EH (cell line): ENCODE results near the gene PRSS48.
"Not testable (repeated sequence)": the region's sequence is repeated elsewhere in the genome, so short reads cannot be mapped to it uniquely, and the experiment has no call there.

ENCODE experiments used
- DNase-seq: peaks from one replicate; pipeline ENCODE4 v3.0.0-alpha.2; 2015; ENCODE audit warnings: low read depth

Gene PRSS48

GRCh38 chr4:151263455-151263854 lies 13.5 kb upstream of the PRSS48 start:
- DNase-seq, result no peak

DNA sequence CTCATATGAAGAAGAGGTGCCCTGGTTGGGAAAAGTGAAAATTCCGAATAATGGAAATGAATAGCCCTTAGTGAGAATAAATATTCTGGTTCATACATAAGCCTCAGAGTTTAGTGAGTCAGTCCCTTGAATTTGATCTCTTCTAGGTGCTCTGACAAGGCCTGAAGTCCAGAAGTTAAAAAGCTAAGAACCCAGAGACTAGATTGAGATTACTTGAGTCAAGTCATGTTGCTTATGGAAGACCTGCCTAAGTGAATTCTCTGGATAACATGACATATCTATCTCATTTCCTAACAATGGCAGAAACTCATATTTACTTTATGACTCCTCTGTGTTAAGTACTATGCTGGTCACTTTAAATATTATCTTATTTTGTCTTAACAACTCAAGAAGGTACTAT lies 10.5 kb upstream of the PRSS48 start:
- peak; percentile 32 for DNase-seq

- no peak for DNase-seq
Observed at GRCh38 chr4:151267104-151267503, 9.9 kb upstream of the PRSS48 start.

DNA sequence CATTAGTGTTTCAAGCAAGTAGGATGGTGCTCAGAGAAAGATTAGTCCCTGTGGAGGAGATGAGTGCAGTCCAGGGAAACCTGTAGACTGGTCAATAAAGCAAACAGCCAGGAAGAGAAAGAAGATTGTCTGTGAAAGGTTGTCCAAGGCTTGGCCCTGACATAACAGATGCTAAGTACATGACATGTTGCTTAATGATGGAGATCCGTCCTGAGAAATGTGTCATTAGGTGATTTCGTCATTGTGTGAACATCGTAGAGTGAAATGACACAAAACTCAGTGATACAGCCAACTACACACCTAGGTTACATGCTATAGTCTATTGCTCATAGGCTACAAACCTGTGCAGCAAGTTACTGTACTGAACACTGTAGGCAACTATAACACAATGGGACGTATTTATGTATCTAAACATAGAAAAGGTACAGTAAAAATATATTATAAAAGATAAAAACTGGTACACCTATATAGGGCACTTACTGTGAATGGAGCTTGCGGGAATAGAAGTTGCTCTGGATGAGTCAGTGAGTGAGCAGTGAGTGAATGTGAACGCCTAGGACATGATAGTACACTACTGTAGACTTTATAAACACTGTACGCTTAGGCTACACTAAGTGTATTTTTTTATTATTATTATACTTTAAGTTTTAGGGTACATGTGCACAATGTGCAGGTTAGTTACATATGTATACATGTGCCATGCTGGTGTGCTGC lies 9.0 kb upstream of the PRSS48 start:
- no peak for DNase-seq

DNA sequence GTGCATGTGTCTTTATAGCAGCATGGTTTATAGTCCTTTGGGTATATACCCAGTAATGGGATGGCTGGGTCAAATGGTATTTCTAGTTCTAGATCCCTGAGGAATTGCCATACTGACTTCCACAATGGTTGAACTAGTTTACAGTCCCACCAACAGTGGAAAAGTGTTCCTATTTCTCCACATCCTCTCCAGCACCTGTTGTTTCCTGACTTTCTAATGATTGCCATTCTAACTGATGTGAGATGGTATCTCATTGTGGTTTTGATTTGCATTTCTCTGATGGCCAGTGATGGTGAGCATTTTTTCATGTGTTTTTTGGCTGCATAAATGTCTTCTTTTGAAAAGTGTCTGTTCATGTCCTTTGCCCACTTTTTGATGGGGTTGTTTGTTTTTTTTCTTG lies 8.1 kb upstream of the PRSS48 start:
- not testable (repeated sequence) for DNase-seq

DNA sequence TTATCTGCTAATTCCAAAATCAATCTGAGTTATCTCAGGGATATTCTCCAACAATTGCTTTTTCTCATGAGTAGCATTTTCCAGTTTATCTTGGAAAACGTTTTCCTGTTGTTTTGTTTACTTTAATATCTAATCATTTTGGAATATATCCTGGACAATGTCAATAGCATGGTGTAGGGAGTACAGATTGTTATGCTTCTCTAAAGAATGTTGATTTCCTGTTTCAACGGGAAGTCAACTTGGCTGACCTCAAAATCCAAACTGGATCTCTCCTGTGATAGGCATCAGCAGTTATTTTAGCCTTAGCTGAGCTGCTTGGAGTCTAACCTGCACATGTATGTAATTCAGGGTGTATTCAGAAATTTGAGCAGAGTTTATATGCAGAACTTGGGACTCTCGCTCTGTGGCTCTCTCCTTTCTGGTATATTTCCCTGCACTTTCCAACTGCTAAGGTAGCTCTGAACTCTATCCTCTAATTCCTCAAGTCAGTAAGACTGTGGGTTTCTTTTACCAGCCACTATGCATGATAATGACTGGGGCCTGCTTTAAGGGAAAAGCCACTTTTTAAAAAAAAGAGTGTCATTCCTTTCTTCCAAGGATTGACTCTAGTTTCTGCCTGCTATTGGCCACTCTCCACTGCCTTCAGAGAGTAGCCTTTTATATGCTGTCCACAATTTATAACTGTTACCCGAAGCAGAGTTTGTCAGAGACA lies 7.7 kb downstream of the PRSS48 start:
- no peak for DNase-seq

GRCh38 chr4:151287409-151287808 lies 10.4 kb downstream of the PRSS48 start:
- peak; percentile 34 for DNase-seq

DNA sequence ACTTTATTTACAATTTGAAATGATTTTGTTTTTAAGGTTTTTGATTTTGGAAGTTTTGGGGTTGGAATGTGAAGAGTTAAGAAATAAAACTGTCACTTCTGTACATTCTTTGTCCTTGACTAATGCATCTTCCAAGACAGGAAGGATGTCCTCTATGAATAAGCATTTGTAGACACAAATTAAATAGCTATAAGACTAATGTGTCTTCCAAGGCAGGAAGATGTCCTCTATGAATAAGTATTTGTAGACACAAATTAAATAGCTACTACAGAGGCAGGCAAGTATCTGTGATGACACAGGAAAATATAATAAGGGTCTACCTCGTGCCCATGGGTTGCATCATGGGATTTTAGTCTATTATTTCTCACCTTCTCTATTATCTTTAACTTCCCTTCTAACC lies 14.5 kb downstream of the PRSS48 start:
- DNase-seq, result peak; percentile 75

DNA sequence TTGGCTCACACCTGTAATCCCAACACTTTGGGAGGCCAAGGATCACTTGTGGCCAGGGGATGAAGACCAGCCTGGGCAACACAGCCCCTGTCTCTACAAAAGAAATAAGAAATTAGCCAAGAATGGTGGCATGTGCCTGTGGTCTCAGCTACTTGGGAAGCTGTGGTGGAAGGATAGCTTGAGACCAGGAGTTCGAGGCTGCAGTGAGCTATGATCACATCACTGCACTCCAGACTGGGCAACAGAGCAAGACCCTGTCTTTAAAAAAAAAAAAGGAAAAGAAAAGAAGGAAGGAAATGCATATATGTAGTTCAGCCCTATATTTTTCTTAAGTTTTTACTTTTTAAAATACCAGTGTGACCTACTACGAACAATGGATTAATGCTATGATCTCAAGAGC lies 15.1 kb downstream of the PRSS48 start:
- DNase-seq, result no peak

- DNase-seq, result no peak
Observed at GRCh38 chr4:151294833-151295496, 18.0 kb downstream of the PRSS48 start.

DNA sequence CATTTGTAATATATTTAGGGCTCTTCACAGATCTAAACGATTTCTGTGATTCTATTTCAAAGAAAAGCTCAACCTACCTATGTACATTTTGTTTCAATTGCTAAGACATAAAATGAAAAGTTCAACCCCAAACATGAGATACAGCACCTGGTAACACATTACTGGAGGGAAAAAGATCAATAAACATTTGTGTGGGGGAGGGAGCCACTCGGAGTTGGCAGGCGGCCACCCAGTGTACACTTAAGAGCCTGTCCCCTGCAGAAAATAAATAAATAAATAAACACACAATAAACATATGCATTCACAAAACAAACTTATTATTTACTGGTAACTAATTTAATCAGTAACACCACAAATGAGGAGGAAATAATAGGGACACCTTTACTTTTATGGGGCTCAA lies 19.3 kb downstream of the PRSS48 start:
- no peak for DNase-seq

GRCh38 chr4:151297170-151297569 lies 20.2 kb downstream of the PRSS48 start:
- no peak for DNase-seq

DNA sequence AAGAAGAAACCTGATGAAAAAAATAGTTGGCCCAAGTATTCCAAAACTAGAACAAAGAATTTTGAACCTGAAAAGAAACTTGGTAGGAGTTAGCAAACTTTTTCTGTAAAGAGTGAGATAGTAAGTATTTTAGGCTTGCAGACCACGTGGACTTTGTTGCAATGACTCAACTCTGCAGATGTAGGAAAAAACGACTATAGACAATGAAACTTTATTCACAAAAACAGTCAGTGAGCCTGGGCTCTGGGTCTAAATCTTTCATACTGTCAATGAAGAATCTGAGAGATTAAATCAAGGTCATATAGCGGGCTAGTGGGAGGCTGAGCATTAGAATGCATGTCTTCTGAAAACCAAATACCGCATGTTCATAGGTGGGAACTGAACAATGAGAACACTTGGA lies 25.5 kb downstream of the PRSS48 start:
- peak; percentile 27 for DNase-seq

GRCh38 chr4:151304226-151304625 lies 27.3 kb downstream of the PRSS48 start:
- DNase-seq, result peak; percentile 6

DNA sequence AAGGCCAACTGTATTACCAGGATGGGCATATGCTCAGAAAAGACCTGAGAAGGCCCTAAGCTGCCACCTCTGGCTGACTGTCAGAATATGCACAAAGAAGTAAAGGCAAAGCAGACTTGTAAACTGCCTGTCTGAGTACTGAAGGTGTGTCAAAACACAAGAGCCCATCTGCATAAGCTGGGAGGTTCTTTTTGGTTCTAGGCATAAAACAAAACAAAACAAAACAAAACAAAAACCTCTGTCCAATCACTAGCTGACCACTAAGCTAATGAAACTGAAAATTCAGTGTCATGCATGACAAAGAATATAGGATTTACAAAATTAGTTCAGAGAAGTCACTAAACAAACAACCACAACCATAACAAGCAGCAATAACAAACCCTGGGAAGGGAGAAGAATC lies 27.8 kb downstream of the PRSS48 start:
- DNase-seq, result peak; percentile 6

DNA sequence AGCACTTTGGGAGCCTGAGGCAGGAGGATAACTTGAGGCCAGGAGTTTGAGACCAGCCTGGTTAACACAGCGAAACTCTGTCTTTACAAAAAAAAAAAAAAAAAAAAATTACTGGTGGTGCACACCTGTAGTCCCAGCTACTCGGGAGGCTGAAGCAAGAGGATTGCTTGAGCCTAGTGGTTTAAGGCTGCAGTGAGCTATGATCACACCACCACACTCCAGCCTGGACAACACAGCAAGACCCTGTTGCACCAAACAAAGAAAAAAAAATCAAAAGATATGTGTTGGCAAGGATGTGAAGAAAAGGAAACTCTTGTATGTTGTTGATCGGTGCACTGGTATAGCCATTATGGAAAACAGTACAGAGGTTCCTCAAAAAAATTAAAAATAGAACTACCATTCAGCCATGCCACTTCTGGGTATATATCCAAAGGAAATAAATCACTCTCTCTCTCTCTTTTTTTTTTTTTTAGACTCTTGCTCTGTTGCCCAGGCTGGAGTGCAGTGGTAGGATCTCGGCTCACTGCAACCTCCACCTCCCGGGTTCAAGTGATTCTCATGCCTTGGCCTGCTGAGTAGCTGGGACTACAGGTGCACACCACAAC lies 33.3 kb downstream of the PRSS48 start:
- DNase-seq, result no peak

DNA sequence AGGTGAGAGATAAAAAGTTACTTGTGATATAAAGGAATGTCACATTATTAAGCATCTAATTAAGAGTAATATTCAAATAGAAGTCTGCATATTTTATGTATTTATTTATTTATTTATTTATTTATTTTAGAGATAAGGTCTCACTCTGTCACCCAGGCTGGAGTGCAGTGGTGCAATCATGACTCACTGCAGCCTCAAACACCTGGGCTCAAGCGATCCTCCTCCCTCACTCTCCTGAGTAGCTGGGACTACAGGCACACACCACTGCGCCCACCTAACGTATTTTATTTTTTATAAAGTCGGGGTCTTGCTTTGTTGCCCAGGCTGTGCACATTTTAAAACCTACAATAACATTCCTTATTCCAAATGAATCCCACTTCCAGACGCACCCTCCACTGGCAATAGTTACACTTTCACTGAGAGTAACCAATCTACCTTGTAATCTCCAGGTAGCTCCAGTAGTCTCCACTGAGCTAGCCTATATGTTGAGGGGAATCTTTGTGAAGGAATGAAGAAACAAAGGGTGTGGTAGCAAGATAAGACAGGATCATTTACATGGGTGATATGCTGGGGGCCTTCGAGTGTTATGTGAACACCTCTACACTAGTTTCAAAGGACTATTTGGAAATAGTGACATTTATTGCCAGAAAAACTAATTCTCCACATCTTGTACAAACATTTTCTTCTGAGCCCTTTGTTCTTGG lies 36.5 kb downstream of the PRSS48 start:
- no peak for DNase-seq

- no peak for DNase-seq
Observed at GRCh38 chr4:151314010-151314355, 37.0 kb downstream of the PRSS48 start.

GRCh38 chr4:151314479-151314878 lies 37.5 kb downstream of the PRSS48 start:
- no peak for DNase-seq

GRCh38 chr4:151315212-151315886 lies 38.4 kb downstream of the PRSS48 start:
- DNase-seq, result peak; percentile 31

DNA sequence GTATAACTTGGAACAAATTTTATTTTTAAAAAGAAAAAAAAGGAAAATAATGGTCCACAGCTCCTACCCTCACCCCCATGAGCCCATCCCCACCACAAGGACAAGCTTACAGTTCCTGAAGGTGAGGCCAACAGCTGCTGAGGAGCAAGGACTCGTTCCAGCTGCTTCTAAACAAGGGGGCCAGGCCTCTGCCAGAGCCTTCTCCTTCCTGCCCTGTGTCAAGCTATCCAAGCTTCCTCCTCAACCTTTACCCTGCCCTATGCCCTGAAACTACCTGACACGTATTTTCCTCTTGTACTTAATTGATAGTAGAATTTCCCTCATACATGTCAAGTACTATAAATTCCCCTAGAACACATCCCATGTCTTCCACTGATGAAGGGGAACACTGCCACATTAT lies 39.7 kb downstream of the PRSS48 start:
- DNase-seq, result no peak
